ENCODE results near the gene GPN1.
"Not testable (repeated sequence)": the region's sequence is repeated elsewhere in the genome, so short reads cannot be mapped to it uniquely, and the experiment has no call there.

The GPN1 gene

DNA sequence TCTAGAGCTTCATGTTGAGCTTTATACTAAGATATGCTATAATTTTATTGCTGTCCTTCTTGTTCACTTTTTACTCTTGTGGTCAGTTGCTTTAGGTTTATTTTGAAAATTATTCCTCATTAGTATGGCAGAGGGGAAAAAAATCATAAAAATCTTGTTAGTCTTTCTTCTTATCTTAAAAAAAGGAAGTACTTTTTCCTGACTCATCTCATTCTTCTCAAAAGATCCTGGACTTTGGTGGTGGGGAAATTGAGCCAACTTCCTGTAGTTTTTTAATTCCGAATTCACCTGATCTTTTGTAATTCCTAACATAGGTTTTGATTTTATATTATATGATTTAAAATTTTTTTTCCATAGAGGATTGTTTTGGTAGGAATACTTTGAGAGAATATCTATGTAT lies 38.6 kb downstream of the GPN1 start:
- H3K4me3 ChIP-seq (ENCODE audit: low read depth, low read length) = no peak overlapping the region

GRCh38 chr2:27671235-27671634 lies 42.4 kb downstream of the GPN1 start:
- no peak overlapping the region for H3K4me3 ChIP-seq (ENCODE audit: low read depth, low read length)

GRCh38 chr2:27672723-27673486 lies 44.1 kb downstream of the GPN1 start:
- no peak overlapping the region for H3K4me3 ChIP-seq (ENCODE audit: low read depth, low read length)

DNA sequence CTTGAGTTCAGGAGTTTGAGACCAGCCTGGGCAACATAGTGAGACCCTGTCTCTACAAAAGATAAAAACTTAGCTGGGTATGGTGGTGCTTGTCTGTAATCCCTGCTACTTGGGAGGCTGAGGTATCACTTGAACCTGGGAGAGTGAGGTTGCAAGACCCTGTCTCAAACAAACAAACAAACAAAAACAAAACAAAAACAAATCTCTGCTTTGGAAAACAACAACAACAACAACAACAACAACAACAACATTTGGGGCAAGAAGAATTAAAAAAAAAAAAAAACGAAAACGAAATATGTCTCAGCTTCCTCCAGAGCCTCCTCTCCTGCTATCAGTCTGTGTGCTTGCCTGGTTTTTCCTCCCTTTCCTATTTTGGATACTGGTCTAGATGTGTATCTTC lies 51.7 kb downstream of the GPN1 start:
- no peak overlapping the region for H3K4me3 ChIP-seq (ENCODE audit: low read depth, low read length)

- H3K4me3 ChIP-seq (ENCODE audit: low read depth, low read length) = no peak overlapping the region
Observed at GRCh38 chr2:27681841-27682240, 53.0 kb downstream of the GPN1 start.

- H3K4me3 ChIP-seq (ENCODE audit: low read depth, low read length) = not testable (repeated sequence)
Observed at GRCh38 chr2:27682334-27682771, 53.5 kb downstream of the GPN1 start.

DNA sequence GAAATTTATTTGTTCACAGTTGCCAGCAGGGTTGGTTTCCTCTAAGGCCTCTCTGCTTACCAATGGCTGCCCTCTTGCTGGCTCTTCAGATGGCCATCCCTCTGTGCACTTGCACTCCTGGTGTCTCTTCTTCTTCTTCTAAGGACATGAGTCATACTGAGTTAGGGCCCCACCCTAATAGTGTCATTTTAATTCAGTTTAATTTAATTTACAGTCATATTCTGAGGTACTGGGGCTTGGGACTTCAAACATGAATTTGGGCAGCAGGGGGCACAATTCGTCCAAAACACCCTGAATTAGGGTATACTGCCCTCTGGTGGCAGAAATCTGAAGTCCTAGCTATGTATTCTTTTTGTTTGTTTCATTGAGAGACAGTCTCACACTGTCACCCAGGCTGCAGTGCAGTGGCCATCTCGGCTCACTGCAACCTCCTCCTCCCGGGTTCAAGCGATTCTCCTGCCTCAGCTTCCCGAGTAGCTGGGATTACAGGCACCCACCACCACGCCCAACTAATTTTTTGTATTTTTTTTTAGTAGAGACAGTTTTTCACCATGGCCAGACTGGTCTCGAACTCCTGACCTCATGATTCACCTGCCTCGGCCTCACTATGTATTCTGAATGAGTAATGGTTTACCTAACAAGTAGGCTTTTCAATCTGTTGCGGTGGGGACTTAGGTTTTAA lies 54.7 kb downstream of the GPN1 start:
- no peak overlapping the region for H3K4me3 ChIP-seq (ENCODE audit: low read depth, low read length)

- H3K4me3 ChIP-seq (ENCODE audit: low read depth, low read length) = not testable (repeated sequence)
Observed at GRCh38 chr2:27685006-27685405, 56.2 kb downstream of the GPN1 start.

DNA sequence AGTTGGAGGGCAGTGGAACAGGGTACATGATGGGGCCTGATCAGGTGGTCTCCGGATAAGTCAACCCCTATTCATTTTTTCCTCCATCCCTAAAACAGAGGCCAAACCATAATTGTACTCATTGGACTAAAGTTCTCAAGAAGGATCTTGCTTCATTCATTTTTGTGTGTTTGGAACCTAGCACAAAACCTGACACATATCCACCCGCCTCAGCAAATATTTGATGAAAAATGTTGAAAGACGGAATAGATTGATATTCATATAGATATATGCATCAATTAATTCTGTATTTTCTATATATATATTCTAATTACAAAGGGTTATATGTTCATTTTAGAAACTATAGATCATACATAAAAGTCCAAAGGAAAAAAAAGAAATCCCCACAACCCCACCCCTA lies 56.7 kb downstream of the GPN1 start:
- H3K4me3 ChIP-seq (ENCODE audit: low read depth, low read length) = no peak overlapping the region

DNA sequence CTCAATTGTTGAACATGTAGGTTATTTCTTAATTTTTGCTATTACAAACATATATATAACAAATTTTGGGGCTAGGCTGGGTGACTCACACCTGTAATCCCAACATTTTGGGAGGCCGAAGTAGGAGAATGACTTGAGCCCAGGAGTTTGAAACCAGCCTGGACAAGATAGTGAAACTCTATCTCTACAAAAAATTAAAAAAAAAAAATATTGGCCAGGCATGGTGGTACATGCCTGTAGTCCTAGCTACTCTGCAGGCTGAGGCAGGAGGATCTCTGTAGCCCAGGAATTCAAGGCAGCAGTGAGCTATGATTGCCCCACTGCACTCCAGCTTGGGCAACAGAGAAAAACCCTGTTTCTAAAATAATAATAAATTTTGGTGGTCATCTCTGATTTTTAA lies 58.4 kb downstream of the GPN1 start:
- H3K4me3 ChIP-seq (ENCODE audit: low read depth, low read length) = no peak overlapping the region

GRCh38 chr2:27689424-27689823 lies 60.6 kb downstream of the GPN1 start:
- no peak overlapping the region for H3K4me3 ChIP-seq (ENCODE audit: low read depth, low read length)

DNA sequence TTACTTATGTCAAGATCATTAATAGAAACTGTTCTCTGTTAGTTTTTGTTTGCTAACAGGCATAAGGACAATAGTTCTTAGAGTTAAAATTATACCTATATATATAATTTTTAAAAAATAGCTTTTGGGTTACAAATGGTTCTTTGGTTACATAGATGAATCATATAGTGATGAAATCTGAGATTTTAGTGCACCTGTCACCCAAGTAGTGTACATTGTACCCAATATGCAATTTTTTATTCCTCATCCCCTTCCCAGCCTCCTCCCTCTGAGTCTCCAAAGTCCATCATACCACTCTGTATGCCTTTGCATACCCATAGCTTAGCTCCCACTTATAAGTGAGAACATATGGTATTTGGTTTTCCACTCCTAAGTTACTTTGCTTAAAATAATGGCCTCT lies 61.2 kb downstream of the GPN1 start:
- no peak overlapping the region for H3K4me3 ChIP-seq (ENCODE audit: low read depth, low read length)

GRCh38 chr2:27697660-27698059 lies 68.8 kb downstream of the GPN1 start:
- no peak overlapping the region for H3K4me3 ChIP-seq (ENCODE audit: low read depth, low read length)
